HCT116 (cell line): ENCODE data around the gene RCC1. TPM values are rescaled to one million over a fixed set of nuclear protein-coding genes. Genes with fewer than 3 reads are reported as not detected.
A peak's percentile ranks its signal among the peaks of the same experiment; 100 is the strongest.

ENCODE experiments used
- CBX3 ChIP-seq: IDR thresholded peaks from 2 replicates; pipeline ENCODE4 v1.6.1; 2012; ENCODE audit warnings: low read depth
- EGR1 ChIP-seq: IDR thresholded peaks from 2 replicates; pipeline ENCODE4 v1.6.1; 2012; ENCODE audit warnings: low read depth
- EZH2phosphoT487 ChIP-seq: fragments of 200-600 bp; IDR thresholded peaks from 2 replicates; pipeline ENCODE4 v1.6.1; 2018; ENCODE audit warnings: antibody characterized with exemption, borderline replicate concordance
- FOSL1 ChIP-seq: IDR thresholded peaks from 2 replicates; pipeline ENCODE4 v1.6.1; 2012; ENCODE audit warnings: low read depth
- JUND ChIP-seq: IDR thresholded peaks from 2 replicates; pipeline ENCODE4 v1.6.1; 2012
- POLR2A ChIP-seq: IDR thresholded peaks from 2 replicates; pipeline ENCODE4 v1.7.0; 2011; ENCODE audit warnings: borderline replicate concordance; ENCODE audit not compliant: insufficient read depth, insufficient read length; ENCODE audit errors: extremely low read depth
- POLR2AphosphoS5 ChIP-seq: IDR thresholded peaks from 2 replicates; pipeline ENCODE4 v1.6.1; 2011; ENCODE audit warnings: mild to moderate bottlenecking, low read depth, low read length, moderate library complexity
- REST ChIP-seq: IDR thresholded peaks from 2 replicates; pipeline ENCODE4 v1.6.1; 2012; ENCODE audit warnings: low read depth
- SIN3A ChIP-seq: IDR thresholded peaks from 2 replicates; pipeline ENCODE4 v1.6.1; 2012; ENCODE audit warnings: low read depth
- SP1 ChIP-seq: IDR thresholded peaks from 2 replicates; pipeline ENCODE4 v1.6.1; 2012; ENCODE audit warnings: low read depth
- TCF7L2 ChIP-seq: IDR thresholded peaks from 2 replicates; pipeline ENCODE4 v1.7.0; 2011; ENCODE audit warnings: borderline replicate concordance, inconsistent platforms; ENCODE audit not compliant: insufficient read depth, insufficient read length; ENCODE audit errors: extremely low read depth
- ZFX ChIP-seq: fragments of 450-650 bp; IDR thresholded peaks from 2 replicates; pipeline ENCODE4 v1.6.1; 2017
- total RNA-seq: library from RNA; stranded (reverse); gene quantifications from one replicate; pipeline ENCODE4 v1.2.1, GENCODE V29; 2021; ENCODE audit not compliant: unreplicated experiment
- TF ChIP-seq, protein P1 (sequence below): IDR thresholded peaks from 2 replicates; pipeline ENCODE4 v1.6.1; 2012
- TF ChIP-seq, protein P2 (sequence below), 3 experiments: fragments of 200-600 bp in 1 of 3; sonication (generic) in 1 of 3; IDR thresholded peaks in 2 of 3; conservative IDR thresholded peaks in 1 of 3; 2 replicates each; pipeline ENCODE4 v1.5.1; 2012 to 2017; ENCODE audit warnings: low read depth in 2 of 3, low read length in 2 of 3, antibody characterized with exemption in 1 of 3, borderline replicate concordance in 1 of 3, control low read depth in 1 of 3, mild to moderate bottlenecking in 1 of 3, mixed read lengths in 1 of 3, mixed run types in 1 of 3, moderate library complexity in 1 of 3; ENCODE audit not compliant: insufficient read depth in 1 of 3

RCC1 gene
- total RNA-seq, 1 experiment from 2014 or later: 124 TPM

DNA sequence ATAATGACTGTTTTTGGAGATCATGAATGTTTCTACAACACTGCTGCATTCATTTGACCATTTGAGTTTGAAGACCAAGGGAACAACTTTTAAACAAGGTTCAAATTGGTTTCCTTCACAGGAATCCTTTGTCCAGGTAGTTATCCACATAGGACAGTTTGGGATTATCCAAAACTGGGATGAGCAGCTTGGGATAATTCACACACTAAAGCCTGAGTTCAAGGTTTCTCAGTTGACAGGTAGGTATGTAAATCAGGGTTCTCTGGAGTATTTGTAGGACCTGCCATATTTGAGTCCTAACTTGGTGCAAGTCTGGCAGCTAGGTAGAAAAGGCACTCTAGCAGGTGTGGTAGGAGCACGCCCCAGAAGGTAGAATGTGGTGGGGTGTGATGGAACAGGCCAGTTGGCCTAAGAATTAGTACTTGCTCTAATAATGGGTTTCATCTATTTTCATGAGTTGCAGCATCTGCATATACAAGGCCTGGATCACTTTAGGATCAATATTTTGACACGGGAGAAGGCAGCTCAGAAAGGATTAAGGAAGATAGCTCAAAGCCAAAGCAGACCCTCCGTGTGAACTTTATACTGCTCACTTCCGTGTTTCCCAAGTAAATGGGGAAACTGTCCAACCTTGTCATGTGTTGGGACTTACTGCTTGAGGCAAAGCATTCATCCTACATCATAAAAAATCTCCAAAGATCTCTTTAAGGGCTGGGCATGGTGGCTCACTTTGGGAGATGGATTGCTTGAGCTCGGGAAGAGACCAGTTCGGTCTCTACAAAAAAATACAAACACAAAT, 72.1 kb downstream of the RCC1 start (continued):
- TF ChIP-seq REST (no peak), FOSL1 (no peak; the same call in 1 of the 2 replicates), SIN3A (peak; percentile 44), TCF7L2 (no peak), SP1 (peak; percentile 22; the same call in 1 of the 2 replicates), JUND (peak; percentile 26; the same call in 1 of the 2 replicates), POLR2AphosphoS5 (peak; percentile 67), ZFX (no peak), EGR1 (no peak), CBX3 (no peak), POLR2A (peak; percentile 78), EZH2phosphoT487 (no peak)
- TF ChIP-seq, protein P1, sequence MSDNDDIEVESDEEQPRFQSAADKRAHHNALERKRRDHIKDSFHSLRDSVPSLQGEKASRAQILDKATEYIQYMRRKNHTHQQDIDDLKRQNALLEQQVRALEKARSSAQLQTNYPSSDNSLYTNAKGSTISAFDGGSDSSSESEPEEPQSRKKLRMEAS: no peak; the same call in 1 of the 2 replicates
- TF ChIP-seq, protein P2, sequence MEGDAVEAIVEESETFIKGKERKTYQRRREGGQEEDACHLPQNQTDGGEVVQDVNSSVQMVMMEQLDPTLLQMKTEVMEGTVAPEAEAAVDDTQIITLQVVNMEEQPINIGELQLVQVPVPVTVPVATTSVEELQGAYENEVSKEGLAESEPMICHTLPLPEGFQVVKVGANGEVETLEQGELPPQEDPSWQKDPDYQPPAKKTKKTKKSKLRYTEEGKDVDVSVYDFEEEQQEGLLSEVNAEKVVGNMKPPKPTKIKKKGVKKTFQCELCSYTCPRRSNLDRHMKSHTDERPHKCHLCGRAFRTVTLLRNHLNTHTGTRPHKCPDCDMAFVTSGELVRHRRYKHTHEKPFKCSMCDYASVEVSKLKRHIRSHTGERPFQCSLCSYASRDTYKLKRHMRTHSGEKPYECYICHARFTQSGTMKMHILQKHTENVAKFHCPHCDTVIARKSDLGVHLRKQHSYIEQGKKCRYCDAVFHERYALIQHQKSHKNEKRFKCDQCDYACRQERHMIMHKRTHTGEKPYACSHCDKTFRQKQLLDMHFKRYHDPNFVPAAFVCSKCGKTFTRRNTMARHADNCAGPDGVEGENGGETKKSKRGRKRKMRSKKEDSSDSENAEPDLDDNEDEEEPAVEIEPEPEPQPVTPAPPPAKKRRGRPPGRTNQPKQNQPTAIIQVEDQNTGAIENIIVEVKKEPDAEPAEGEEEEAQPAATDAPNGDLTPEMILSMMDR (IDR thresholded peaks at IDR 0.05 in 2 of 3, conservative IDR thresholded peaks at IDR 0.05 in 1 of 3; ENCODE audit: borderline replicate concordance in 1 of 3, insufficient read depth in 1 of 3, low read depth in 2 of 3, low read length in 2 of 3): no peak
